ENCODE measurements around the gene ANAPC1. TPM values are rescaled to one million over a fixed set of nuclear protein-coding genes. Genes with fewer than 3 reads are reported as not detected.
"Not testable (repeated sequence)": the region's sequence is repeated elsewhere in the genome, so short reads cannot be mapped to it uniquely, and the experiment has no call there.

Gene ANAPC1
- total RNA-seq, 1 donor from 2014 or later: 44.3 TPM

- no peaks in the 10 kb centered on the region for H3K36me3 Mint-ChIP-seq (ENCODE audit: low read depth, unreplicated experiment)
- no peak overlapping the region for H3K4me3 Mint-ChIP-seq (ENCODE audit: unreplicated experiment)
- H3K9me3 Mint-ChIP-seq (ENCODE audit: unreplicated experiment): no peaks in the 10 kb centered on the region
- H3K27me3 Mint-ChIP-seq (ENCODE audit: unreplicated experiment): no peaks in the 10 kb centered on the region
- TF ChIP-seq, protein P1, sequence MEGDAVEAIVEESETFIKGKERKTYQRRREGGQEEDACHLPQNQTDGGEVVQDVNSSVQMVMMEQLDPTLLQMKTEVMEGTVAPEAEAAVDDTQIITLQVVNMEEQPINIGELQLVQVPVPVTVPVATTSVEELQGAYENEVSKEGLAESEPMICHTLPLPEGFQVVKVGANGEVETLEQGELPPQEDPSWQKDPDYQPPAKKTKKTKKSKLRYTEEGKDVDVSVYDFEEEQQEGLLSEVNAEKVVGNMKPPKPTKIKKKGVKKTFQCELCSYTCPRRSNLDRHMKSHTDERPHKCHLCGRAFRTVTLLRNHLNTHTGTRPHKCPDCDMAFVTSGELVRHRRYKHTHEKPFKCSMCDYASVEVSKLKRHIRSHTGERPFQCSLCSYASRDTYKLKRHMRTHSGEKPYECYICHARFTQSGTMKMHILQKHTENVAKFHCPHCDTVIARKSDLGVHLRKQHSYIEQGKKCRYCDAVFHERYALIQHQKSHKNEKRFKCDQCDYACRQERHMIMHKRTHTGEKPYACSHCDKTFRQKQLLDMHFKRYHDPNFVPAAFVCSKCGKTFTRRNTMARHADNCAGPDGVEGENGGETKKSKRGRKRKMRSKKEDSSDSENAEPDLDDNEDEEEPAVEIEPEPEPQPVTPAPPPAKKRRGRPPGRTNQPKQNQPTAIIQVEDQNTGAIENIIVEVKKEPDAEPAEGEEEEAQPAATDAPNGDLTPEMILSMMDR (IDR thresholded peaks at IDR 0.05; ENCODE audit: unreplicated experiment): no peak
- H3K4me1 Mint-ChIP-seq (ENCODE audit: unreplicated experiment): peaks cover 3% of the 10 kb centered on the region
- DNase-seq (ENCODE audit: low spot score): no peak
- no peak overlapping the region for H3K27ac Mint-ChIP-seq (ENCODE audit: unreplicated experiment)
These were observed 25.1 kb upstream of the ANAPC1 start for GRCh38 chr2:111909079-111909478.

DNA sequence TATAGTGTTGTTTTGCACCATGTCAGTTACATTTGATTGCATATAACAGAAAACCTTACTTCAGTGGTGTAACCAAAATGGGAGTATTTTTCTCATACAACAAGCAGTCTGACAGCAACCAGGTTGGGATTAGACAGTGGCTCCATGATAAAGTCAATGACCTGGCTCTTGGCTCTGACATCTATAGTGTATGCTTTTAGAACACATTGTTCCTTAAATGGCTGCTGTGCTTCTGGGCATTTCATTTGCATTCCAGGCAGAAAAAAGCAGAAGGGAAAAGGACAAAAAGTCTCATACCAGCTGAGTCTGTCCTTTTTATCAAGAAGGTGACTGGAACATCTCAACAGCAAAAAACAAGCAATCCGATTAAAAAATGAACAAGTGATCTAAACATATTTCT, 24.6 kb upstream of the ANAPC1 start:
- Mint-ChIP-seq H3K9me3 (ENCODE audit: unreplicated experiment) (no peaks in the 10 kb centered on the region), H3K27me3 (ENCODE audit: unreplicated experiment) (no peaks in the 10 kb centered on the region), H3K4me1 (ENCODE audit: unreplicated experiment) (peaks cover 7% of the 10 kb centered on the region), H3K27ac (ENCODE audit: unreplicated experiment) (no peak overlapping the region), H3K36me3 (ENCODE audit: low read depth, unreplicated experiment) (no peaks in the 10 kb centered on the region), H3K4me3 (ENCODE audit: unreplicated experiment) (no peak overlapping the region)
- DNase-seq (ENCODE audit: low spot score): no peak
- TF ChIP-seq, protein P1 (IDR thresholded peaks at IDR 0.05; ENCODE audit: unreplicated experiment): no peak

DNA sequence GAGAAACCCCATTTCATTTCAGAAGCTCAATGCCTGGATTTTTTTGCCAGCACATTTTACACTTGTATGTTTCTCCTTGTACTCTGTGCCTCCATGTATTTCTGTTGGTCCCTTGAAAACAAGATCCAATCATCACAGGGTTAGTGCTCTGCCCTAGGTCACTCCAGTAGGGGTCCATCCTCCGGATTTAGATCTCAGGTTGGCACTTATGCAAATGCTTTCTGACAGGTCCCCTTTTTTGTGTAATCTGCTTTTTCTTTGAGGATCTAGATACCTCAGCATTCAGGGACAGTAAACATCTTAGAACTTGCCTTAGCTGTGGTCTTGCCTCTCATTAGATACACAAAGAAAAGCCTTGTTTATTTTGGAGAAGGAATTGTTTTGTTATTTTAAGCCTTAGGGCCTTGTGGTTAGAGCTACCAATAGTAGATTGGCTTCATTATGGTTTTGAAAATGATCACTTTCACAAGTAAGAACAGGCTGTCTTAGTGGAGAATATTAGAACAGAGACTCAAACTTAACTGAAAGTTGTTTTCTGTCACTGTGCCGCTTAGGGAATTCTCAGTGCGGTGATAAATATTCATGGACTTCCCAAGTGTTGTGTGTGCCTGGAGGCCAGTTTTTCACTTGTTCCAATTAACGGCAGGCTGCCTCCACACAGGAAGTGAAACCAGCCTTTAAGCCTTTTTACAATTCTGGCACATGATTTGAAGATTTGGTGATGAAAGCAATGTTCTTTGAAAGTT, 22.2 kb upstream of the ANAPC1 start:
- H3K4me3 Mint-ChIP-seq (ENCODE audit: unreplicated experiment): no peak overlapping the region

DNA sequence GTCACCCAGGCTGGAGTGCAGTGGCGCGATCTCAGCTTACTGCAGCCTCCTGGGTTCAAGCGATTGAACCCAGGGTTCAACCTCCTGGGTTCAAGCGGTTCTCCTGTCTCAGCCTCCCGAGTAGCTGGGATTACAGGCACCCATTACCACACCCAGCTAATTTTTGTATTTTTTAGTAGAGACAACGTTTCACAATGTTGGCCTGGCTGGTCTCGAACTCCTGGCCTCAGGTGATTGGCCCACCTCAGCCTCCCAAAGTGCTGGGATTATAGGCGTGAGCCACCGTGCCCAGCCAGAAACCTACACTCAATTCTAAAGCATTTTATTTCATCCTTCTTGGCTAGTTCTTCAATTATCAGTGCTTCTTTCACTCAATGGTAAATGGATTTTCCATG, 21.5 kb upstream of the ANAPC1 start:
- H3K36me3 Mint-ChIP-seq (ENCODE audit: low read depth, unreplicated experiment); H3K9me3 Mint-ChIP-seq (ENCODE audit: unreplicated experiment); DNase-seq (ENCODE audit: low spot score); H3K27ac Mint-ChIP-seq (ENCODE audit: unreplicated experiment); H3K4me3 Mint-ChIP-seq (ENCODE audit: unreplicated experiment); H3K27me3 Mint-ChIP-seq (ENCODE audit: unreplicated experiment): not testable (repeated sequence)
- H3K4me1 Mint-ChIP-seq (ENCODE audit: unreplicated experiment): peaks cover 25% of the 10 kb centered on the region

More for the DNA sequence above, 22.2 kb upstream of the ANAPC1 start:
- Mint-ChIP-seq H3K27ac (ENCODE audit: unreplicated experiment) (no peak overlapping the region), H3K9me3 (ENCODE audit: unreplicated experiment) (no peaks in the 10 kb centered on the region), H3K4me1 (ENCODE audit: unreplicated experiment) (peaks cover 21% of the 10 kb centered on the region), H3K27me3 (ENCODE audit: unreplicated experiment) (no peaks in the 10 kb centered on the region), H3K36me3 (ENCODE audit: low read depth, unreplicated experiment) (no peaks in the 10 kb centered on the region)
- no peak for DNase-seq (ENCODE audit: low spot score)
- TF ChIP-seq, protein P1 (IDR thresholded peaks at IDR 0.05; ENCODE audit: unreplicated experiment): no peak

GRCh38 chr2:111904726-111905474, 20.9 kb upstream of the ANAPC1 start:
- Mint-ChIP-seq H3K27me3 (ENCODE audit: unreplicated experiment) (no peaks in the 10 kb centered on the region), H3K4me3 (ENCODE audit: unreplicated experiment) (no peak overlapping the region), H3K9me3 (ENCODE audit: unreplicated experiment) (no peaks in the 10 kb centered on the region), H3K27ac (ENCODE audit: unreplicated experiment) (no peak overlapping the region), H3K4me1 (ENCODE audit: unreplicated experiment) (peaks cover 25% of the 10 kb centered on the region), H3K36me3 (ENCODE audit: low read depth, unreplicated experiment) (no peaks in the 10 kb centered on the region)
- no peak for DNase-seq (ENCODE audit: low spot score)
- TF ChIP-seq, protein P1 (IDR thresholded peaks at IDR 0.05; ENCODE audit: unreplicated experiment): no peak
